BLaER1 (cell line): ENCODE measurements around the gene KLHL40.

Experiments
- H3K27ac ChIP-seq: shearing (Covaris generic); formaldehyde crosslinking; 2 replicates; pipeline ENCODE4 v1.8.1; 2022
- H3K27me3 ChIP-seq: shearing (Covaris generic); formaldehyde crosslinking; 2 replicates; pipeline ENCODE4 v1.8.1; 2022
- H3K36me3 ChIP-seq: shearing (Covaris generic); formaldehyde crosslinking; 2 replicates; pipeline ENCODE4 v1.8.1; 2022
- H3K4me1 ChIP-seq: shearing (Covaris generic); formaldehyde crosslinking; 2 replicates; pipeline ENCODE4 v1.8.1; 2022
- H3K4me2 ChIP-seq: shearing (Covaris generic); formaldehyde crosslinking; 2 replicates; pipeline ENCODE4 v1.8.1; 2022
- H3K4me3 ChIP-seq: shearing (Covaris generic); formaldehyde crosslinking; 2 replicates; pipeline ENCODE4 v1.8.1; 2022
- H3K9ac ChIP-seq: shearing (Covaris generic); formaldehyde crosslinking; 2 replicates; pipeline ENCODE4 v1.8.1; 2022
- H3K9me3 ChIP-seq: shearing (Covaris generic); formaldehyde crosslinking; 2 replicates; pipeline ENCODE4 v1.8.1; 2022
- H4K20me1 ChIP-seq: shearing (Covaris generic); formaldehyde crosslinking; 2 replicates; pipeline ENCODE4 v1.8.1; 2022
- Cebpa-rat ChIP-seq: shearing (Covaris generic); IDR thresholded peaks from 2 replicates; pipeline ENCODE4 v1.8.1; 2022

Gene KLHL40

GRCh38 chr3:42702066-42702951 lies 17.0 kb downstream of the KLHL40 start, which contains the start of gene HHATL:
HHATL (minus strand) TSS chr3:42702798; CDS start chr3:42700826, 1,972 bp downstream.
- H3K36me3 ChIP-seq = no peaks in the 10 kb centered on the region
- peaks cover 18% of the 10 kb centered on the region; the same call in 1 of the 2 replicates for H4K20me1 ChIP-seq
- no peak within 1 kb of the TSS for H3K4me2 ChIP-seq
- H3K9ac ChIP-seq = no peak within 1 kb of the TSS
- no peaks in the 10 kb centered on the region for H3K27me3 ChIP-seq
- no peak within 1 kb of the TSS for H3K4me3 ChIP-seq
- no peaks in the 10 kb centered on the region for H3K9me3 ChIP-seq
- no peak for TF ChIP-seq Cebpa-rat
- peaks cover 14% of the 10 kb centered on the region for H3K4me1 ChIP-seq
- no peak within 1 kb of the TSS for H3K27ac ChIP-seq

GRCh38 chr3:42702982-42703694 lies 17.8 kb downstream of the KLHL40 start:
- Histone ChIP-seq H3K27ac (no peak overlapping the region), H3K36me3 (no peaks in the 10 kb centered on the region)
- TF ChIP-seq Cebpa-rat = no peak

GRCh38 chr3:42703695-42704025 lies 18.3 kb downstream of the KLHL40 start:
- Histone ChIP-seq H3K9ac (no peak overlapping the region), H4K20me1 (peaks cover 18% of the 10 kb centered on the region; the same call in 1 of the 2 replicates), H3K4me3 (no peak overlapping the region), H3K27me3 (no peaks in the 10 kb centered on the region), H3K4me1 (peaks cover 14% of the 10 kb centered on the region), H3K27ac (no peak overlapping the region), H3K36me3 (no peaks in the 10 kb centered on the region), H3K9me3 (no peaks in the 10 kb centered on the region), H3K4me2 (no peak overlapping the region)
- TF ChIP-seq Cebpa-rat = no peak

More at GRCh38 chr3:42702982-42703694, 17.8 kb downstream of the KLHL40 start:
- no peak overlapping the region for H3K9ac ChIP-seq
- H3K9me3 ChIP-seq = no peaks in the 10 kb centered on the region
- H4K20me1 ChIP-seq = peaks cover 18% of the 10 kb centered on the region; the same call in 1 of the 2 replicates
- no peak overlapping the region for H3K4me3 ChIP-seq
- no peak overlapping the region for H3K4me2 ChIP-seq
- H3K4me1 ChIP-seq = peaks cover 14% of the 10 kb centered on the region
- no peaks in the 10 kb centered on the region for H3K27me3 ChIP-seq

GRCh38 chr3:42704136-42704841 lies 19.0 kb downstream of the KLHL40 start:
- H3K9me3 ChIP-seq = no peaks in the 10 kb centered on the region
- no peak overlapping the region for H3K27ac ChIP-seq
- peaks cover 13% of the 10 kb centered on the region for H3K4me1 ChIP-seq
- H3K36me3 ChIP-seq = no peaks in the 10 kb centered on the region
- H3K4me3 ChIP-seq = no peak overlapping the region
- no peak overlapping the region for H3K4me2 ChIP-seq
- no peak overlapping the region for H3K9ac ChIP-seq
- no peak for TF ChIP-seq Cebpa-rat
- H3K27me3 ChIP-seq = no peaks in the 10 kb centered on the region
- H4K20me1 ChIP-seq = peaks cover 18% of the 10 kb centered on the region; the same call in 1 of the 2 replicates

- H3K9me3 ChIP-seq = no peaks in the 10 kb centered on the region
- no peak for TF ChIP-seq Cebpa-rat
- peaks cover 18% of the 10 kb centered on the region; the same call in 1 of the 2 replicates for H4K20me1 ChIP-seq
- H3K4me3 ChIP-seq = no peak overlapping the region
- no peaks in the 10 kb centered on the region for H3K36me3 ChIP-seq
- H3K9ac ChIP-seq = no peak overlapping the region
- no peak overlapping the region for H3K4me2 ChIP-seq
- peaks cover 7% of the 10 kb centered on the region for H3K4me1 ChIP-seq
- no peaks in the 10 kb centered on the region for H3K27me3 ChIP-seq
- H3K27ac ChIP-seq = no peak overlapping the region
Observed at GRCh38 chr3:42705058-42705767, 19.9 kb downstream of the KLHL40 start.

- Histone ChIP-seq H4K20me1 (peaks cover 18% of the 10 kb centered on the region; the same call in 1 of the 2 replicates), H3K4me1 (peaks cover 5% of the 10 kb centered on the region), H3K9me3 (no peaks in the 10 kb centered on the region), H3K4me2 (no peak overlapping the region), H3K36me3 (no peaks in the 10 kb centered on the region), H3K27ac (no peak overlapping the region), H3K9ac (no peak overlapping the region), H3K4me3 (no peak overlapping the region), H3K27me3 (no peaks in the 10 kb centered on the region)
- no peak for TF ChIP-seq Cebpa-rat
Observed at GRCh38 chr3:42705962-42706585, 20.7 kb downstream of the KLHL40 start.

- no peaks in the 10 kb centered on the region for H3K27me3 ChIP-seq
- H3K27ac ChIP-seq = no peak overlapping the region
- H3K36me3 ChIP-seq = no peaks in the 10 kb centered on the region
- no peak overlapping the region for H3K4me2 ChIP-seq
- peaks cover 14% of the 10 kb centered on the region; the same call in 1 of the 2 replicates for H4K20me1 ChIP-seq
- H3K4me3 ChIP-seq = no peak overlapping the region
- no peaks in the 10 kb centered on the region for H3K4me1 ChIP-seq
- H3K9ac ChIP-seq = no peak overlapping the region
- no peaks in the 10 kb centered on the region for H3K9me3 ChIP-seq
- TF ChIP-seq Cebpa-rat = no peak
Observed at GRCh38 chr3:42706721-42707619, 21.6 kb downstream of the KLHL40 start.

GRCh38 chr3:42707620-42708355 lies 22.5 kb downstream of the KLHL40 start:
- Histone ChIP-seq H3K36me3 (no peaks in the 10 kb centered on the region), H3K9me3 (no peaks in the 10 kb centered on the region), H3K27ac (no peak overlapping the region), H3K4me2 (no peak overlapping the region), H3K4me3 (no peak overlapping the region), H3K27me3 (no peaks in the 10 kb centered on the region), H3K9ac (no peak overlapping the region), H4K20me1 (peaks cover 10% of the 10 kb centered on the region; the same call in 1 of the 2 replicates), H3K4me1 (no peaks in the 10 kb centered on the region)
- TF ChIP-seq Cebpa-rat = no peak
